Right hindlimb (tissue), 1 donor: ENCODE data around the gene GOLGA8H.
"Not testable (repeated sequence)": the region's sequence is repeated elsewhere in the genome, so short reads cannot be mapped to it uniquely, and the experiment has no call there.

Experiments used
- DNase-seq: peaks from one replicate; pipeline ENCODE4 v3.0.0-alpha.2; 2018

The GOLGA8H gene

DNA sequence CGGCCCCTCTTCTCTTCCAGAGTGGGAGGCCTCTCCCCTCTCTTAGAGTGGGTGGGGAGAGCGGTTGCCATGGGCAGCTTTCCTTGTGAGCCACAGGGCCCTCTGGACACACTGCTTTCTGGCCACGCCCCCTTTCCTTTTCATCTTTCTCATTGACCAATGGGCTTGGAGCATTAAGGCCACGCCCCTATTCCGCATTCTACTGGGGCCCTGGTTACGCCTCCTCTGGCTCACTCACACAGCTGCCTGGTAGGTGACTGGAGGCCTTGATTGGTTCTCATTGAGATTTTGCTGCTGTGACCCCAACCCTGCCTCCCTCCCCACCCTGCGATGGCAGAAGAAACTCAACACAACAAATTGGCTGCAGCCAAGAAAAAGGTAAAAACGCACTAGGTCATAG lies at the start of gene GOLGA8H:
TSS of gene GOLGA8H (plus strand) at position 233 of the 400 bp plus-strand sequence. CDS start at position 331, 98 bp downstream.
- DNase-seq = not testable (repeated sequence)

DNA sequence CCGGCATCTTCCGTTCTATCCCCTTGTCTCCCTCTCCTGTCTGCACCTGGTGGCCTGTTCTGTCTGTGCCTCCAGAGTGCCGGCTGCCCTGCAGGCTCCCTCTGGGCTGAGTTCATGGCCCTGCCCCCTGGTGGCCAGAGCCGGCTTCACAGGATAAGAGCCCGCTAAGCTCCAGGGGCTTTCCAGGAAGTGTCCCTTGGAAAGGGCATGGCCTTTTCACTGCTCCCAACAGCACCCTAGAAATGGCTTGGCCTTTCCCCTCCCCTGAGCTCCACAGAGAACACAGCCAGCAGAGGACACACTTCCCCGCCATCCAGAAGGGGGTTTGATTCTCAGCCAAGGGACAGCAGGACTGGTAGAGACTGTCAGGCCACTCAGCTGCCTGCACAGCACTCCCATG lies 36.9 kb upstream of the GOLGA8H start:
- peak; percentile 15 for DNase-seq

DNA sequence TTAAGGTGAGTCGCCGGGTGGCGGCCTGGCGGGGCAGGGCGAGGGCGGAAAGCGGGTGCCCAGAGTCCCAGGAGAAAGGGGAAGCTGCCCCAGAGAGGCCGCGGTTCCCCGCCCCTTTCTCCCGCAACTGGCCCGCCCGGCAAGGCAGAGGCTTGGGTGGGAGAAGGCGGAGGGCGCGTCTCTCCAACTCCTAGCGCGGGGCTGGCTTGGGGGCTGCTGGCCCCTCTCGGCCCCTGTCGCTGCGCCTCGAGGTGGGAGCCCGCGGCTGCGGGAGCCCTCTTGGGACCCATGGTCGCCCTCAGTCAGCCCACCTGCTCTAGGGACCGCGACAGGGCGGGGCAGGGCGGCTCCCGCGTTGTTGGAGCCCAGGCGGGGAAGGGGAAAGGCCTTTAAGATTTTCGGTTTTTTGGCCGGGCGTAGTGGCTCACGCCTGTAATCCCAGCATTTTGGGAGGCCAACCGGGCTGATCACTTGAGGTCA lies 30.8 kb upstream of the GOLGA8H start:
- DNase-seq = not testable (repeated sequence)

- not testable (repeated sequence) for DNase-seq
Observed at GRCh38 chr15:30579394-30579970, 24.3 kb upstream of the GOLGA8H start.

DNA sequence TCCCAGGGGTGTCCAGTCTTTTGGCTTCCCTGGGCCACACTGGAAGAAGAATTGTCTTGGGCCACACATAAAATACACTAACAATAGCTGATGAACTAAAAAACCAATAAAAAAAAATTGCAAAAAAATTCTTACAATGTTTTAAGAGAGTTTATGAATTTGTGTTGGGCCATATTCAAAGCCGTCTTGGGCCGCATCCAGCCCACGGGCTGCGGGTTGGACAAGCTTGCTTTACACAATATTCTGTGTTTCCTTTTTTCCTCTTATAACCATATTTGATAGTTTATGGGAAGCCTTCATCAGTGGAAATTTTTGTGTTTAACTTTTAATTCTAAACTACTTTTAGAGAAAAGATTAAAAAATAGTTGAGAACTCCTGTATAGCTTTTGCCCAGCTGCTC lies 23.1 kb upstream of the GOLGA8H start:
- DNase-seq = not testable (repeated sequence)

DNA sequence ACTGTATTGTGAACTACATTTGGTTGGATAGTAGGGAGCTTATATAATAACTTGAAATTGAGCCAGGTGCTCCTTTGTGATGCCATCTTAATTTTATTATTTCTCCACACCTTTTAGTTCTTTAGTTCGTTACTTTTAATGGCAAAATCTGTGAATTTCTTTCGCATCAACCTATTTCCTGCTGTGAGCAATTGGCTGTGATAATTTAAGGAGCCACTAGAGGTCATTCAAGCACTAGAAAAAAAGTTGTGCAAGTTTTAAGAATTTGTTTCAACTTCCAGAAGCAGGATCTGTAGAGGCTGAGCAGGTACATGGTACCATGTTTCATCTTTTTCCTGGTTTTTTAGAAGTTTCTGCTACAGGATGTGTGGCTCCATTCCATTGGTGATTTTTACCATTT lies 4.9 kb upstream of the GOLGA8H start:
- not testable (repeated sequence) for DNase-seq

GRCh38 chr15:30612271-30612670 lies 8.4 kb downstream of the GOLGA8H start:
- DNase-seq = not testable (repeated sequence)

DNA sequence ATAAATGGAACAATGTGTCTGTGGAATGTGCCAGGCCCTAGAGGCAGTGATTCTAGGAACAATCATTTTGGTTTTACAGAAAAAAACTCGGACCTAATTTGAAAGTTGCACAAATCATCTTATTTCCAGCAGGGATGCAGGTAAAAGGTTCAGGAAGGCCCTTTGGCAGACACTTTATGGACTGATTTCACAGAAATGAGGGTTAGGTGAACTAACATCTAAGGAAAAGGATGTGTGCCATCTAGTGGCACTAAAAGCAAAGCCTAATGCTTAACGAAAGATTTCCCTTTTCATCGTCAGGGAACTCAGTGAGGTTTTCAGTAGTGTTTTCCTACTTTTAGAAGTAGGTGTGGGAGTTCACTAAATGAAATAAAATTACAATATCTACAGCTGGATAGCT lies 17.5 kb downstream of the GOLGA8H start:
- not testable (repeated sequence) for DNase-seq

DNA sequence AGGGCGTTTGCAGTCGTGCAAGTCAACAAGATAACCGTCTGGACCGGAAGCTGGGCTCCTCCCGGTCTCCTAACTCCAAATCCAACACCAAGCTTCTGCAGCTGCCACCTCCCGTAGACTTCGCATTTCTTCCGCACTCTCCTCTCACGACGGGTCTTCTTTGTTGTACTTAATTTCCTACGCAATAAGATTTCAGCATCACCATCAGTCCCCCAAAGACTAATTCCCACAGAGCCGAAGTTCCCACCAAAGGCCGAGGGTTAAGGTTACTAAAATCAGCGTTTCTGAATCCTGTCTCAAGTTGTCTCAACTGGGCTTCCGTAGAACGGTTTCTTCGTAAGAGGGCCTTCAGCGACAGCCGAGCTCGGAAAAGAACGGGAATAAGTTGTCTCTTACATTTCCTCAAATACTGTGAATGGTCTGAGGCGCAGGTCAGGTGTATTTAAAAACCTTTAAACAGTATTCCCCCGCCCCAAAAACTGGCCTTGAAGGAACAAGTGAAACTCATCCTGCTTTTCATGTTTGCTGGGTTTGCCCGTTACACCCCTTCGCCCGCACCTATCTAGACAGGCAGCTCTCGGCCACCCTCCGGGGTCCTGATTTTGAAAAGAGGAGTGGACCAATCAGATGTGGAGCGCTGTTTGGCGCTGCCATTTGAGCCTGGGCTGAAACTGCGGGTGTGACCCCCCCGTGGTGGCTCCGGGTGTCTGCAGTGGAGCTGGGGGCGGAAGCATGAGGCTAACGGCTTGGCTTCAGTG lies 21.8 kb downstream of the GOLGA8H start, which contains the start of gene ARHGAP11B:
TSS of gene ARHGAP11B (plus strand) at position 693 of the 758 bp plus-strand sequence.
- peak; percentile 94 for DNase-seq

GRCh38 chr15:30626194-30626565 lies 22.4 kb downstream of the GOLGA8H start:
- DNase-seq = peak; percentile 25

DNA sequence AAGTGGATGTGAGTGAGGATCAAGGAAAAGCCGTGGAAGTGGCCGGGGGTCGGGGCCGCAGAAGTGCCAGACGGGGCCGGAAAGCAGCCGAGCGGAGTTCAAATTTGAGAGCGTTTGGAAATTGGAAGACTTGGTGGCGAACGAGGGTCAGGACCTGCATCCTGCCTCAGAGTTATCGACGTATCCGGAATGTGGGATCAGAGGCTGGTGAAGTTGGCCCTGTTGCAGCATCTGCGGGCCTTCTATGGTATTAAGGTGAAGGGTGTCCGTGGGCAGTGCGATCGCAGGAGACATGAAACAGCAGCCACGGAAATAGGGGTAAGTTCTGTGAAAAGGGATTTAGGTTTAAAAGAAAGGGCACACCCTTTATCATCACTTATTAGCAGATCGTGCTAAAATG lies 22.8 kb downstream of the GOLGA8H start:
- not testable (repeated sequence) for DNase-seq

DNA sequence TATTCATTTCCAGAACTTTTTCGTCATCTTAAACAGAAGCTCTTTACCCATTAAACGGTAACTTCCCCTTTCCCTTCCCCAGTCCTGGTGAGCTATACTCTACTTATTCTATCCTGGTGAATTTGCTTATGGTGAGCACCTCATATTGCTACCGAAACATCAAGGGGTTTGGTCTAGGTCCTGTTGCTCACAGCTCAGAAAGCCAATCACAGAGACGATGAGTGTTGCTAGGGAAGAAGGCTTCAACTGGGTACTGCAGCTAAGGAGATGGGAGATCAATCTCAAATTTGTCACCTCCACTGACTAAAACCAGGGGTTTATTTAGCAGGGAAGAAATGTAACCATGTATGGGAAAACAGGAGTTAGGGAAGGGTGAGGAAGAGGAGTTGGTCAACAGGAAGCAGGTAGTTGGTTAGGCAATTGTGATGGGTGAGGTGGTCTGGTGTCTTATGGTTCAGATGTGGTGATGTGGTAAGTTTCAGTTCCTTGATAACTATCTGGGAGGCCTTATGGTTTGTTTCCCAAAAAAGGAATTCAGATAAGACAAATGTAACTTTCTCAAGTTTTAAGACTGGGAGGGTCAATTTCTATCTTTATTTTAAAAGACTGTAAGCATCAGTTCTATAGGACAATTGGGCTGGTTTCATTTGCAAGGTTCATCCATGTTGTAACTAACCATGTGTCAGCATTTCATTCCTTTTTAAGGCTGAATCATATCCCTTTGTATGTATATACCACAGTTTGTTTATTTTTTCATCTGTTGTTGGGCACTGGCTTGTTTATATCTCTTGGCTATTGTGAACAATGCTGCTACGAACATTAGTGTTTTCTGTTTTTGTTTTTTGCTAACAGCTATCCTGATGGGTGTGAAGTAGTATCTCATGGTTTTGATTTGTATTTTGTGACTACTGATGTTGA lies 46.4 kb downstream of the GOLGA8H start:
- no peak for DNase-seq

DNA sequence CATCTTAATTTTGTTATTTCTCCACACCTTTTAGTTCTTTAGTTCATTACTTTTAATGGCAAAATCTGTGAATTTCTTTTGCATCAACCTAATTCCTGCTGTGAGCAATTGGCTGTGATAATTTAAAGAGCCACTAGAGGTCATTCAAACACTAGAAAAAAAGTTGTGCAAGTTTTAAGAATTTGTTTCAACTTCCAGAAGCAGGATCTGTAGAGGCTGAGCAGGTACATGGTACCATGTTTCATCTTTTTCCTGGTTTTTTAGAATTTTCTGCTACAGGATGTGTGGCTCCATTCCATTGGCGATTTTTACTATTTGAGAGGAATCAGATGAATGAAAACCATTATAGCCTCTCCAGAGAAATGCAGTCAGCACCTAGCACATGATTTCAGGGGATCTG lies 57.3 kb downstream of the GOLGA8H start:
- DNase-seq = not testable (repeated sequence)
